ENCODE results near the gene B4GALNT1.

DNA sequence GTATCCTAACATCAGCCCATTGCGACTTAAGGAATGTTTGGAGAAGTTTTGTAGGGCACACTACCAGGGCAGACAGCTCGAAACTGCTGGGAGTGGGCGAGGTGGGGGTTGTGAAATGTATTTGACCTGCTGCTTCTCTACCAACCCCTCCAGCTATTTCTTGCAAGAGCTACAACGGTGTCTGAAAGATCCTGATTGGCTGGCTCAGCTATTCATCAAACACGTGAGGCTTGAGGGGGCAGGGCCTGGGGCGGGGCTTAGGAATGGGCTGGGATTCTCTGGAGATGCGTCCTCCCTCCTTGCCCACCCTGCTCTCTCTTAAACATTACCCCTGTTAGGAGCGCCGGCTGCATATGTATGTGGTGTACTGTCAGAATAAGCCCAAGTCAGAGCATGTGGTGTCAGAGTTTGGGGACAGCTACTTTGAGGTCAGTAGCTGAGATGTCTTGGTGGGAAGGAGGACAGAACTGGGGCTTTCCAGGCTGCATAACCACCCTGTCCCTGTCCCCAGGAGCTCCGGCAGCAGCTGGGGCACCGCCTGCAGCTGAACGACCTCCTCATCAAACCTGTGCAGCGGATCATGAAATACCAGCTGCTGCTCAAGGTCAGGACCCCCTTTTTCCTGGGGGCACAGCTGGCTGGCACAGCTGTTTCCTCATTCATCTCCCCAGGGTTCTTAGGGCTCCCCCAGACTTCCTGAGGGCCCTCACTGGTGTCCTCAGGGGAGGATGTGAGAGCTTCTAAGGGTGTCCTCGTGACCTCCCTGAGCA lies 18.6 kb downstream of the B4GALNT1 start:
- TF ChIP-seq MYC (IDR thresholded peaks at IDR 0.05; ENCODE audit: low read depth, low read length): no peak
- TF ChIP-seq, protein P1, sequence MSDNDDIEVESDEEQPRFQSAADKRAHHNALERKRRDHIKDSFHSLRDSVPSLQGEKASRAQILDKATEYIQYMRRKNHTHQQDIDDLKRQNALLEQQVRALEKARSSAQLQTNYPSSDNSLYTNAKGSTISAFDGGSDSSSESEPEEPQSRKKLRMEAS (IDR thresholded peaks at IDR 0.05; ENCODE audit: low read depth, low read length): no peak

All from NB4 (cell line).